SHP77 (cell line): ENCODE measurements around the gene HIRIP3.
"Not testable (repeated sequence)": the region's sequence is repeated elsewhere in the genome, so short reads cannot be mapped to it uniquely, and the experiment has no call there.

Experiments used
- DNase-seq, 2 experiments: peaks; one replicate each; lab custom pipeline; 2025; lab: John Stamatoyannopoulos, UW

The HIRIP3 gene

GRCh38 chr16:29959821-29960220 is 35.6 kb downstream of the HIRIP3 start:
- DNase-seq: not testable (repeated sequence)

GRCh38 chr16:29959293-29959692 is 36.1 kb downstream of the HIRIP3 start:
- DNase-seq: no peak

GRCh38 chr16:29958756-29959155 is 36.7 kb downstream of the HIRIP3 start:
- DNase-seq: no peak

GRCh38 chr16:29951625-29952365 is 43.6 kb downstream of the HIRIP3 start:
- DNase-seq: no peak

GRCh38 chr16:29950806-29951461 is 44.5 kb downstream of the HIRIP3 start:
- DNase-seq: no peak

- no peak for DNase-seq
Observed at GRCh38 chr16:29947897-29948296, 47.5 kb downstream of the HIRIP3 start.

GRCh38 chr16:29943846-29944799 is 51.3 kb downstream of the HIRIP3 start:
- peak; percentile 61 to 65 for DNase-seq
